Panc1 (cell line): ENCODE data around the gene CAMTA2. TPM values are rescaled to one million over a fixed set of nuclear protein-coding genes. Genes with fewer than 3 reads are reported as not detected.

ENCODE experiments used
- ATAC-seq: fragments of 200-7000 bp; cut with Tn5 transposase; 2 replicates; pipeline ENCODE4 v1.9.1; 2020; ENCODE audit warnings: mild to moderate bottlenecking, moderate library complexity
- BruUV-seq: library from RNA; stranded (reverse); fragments of 400-500 nt; replicated peaks from 2 replicates; lab custom pipeline; 2021; lab: Mats Ljungman, UMichigan
- CTCF ChIA-PET: fragments of 300-600 bp; sonication (Branson Sonifier 250); formaldehyde crosslinking; loops from one replicate; lab custom pipeline; 2022; ENCODE audit warnings: antibody characterized with exemption; lab: Charles Lee
- POLR2A ChIA-PET: fragments of 300-600 bp; sonication (Branson Sonifier 250); formaldehyde crosslinking; loops from one replicate; lab custom pipeline; 2022; ENCODE audit warnings: antibody characterized with exemption; lab: Charles Lee
- DNase-seq: peaks from one replicate; pipeline ENCODE4 v3.0.0-alpha.2; 2010; ENCODE audit warnings: low read depth, low spot score
- H3K27ac ChIP-seq: 2 replicates; pipeline ENCODE4 v1.5.1; 2011; ENCODE audit warnings: mild to moderate bottlenecking, low read length, inconsistent platforms
- H3K27me3 ChIP-seq: fragments of 200-500 bp; sonication (Bioruptor generic); 2 replicates; pipeline ENCODE4 v1.6.0; 2014; ENCODE audit warnings: low read length, inconsistent platforms; ENCODE audit not compliant: control insufficient read depth, insufficient read depth
- H3K36me3 ChIP-seq: fragments of 200-500 bp; sonication (Bioruptor generic); 2 replicates; pipeline ENCODE4 v1.5.1; 2014; ENCODE audit warnings: inconsistent platforms, mild to moderate bottlenecking, low read length, moderate library complexity; ENCODE audit not compliant: control insufficient read depth, insufficient read depth
- H3K4me1 ChIP-seq: 2 replicates; pipeline ENCODE4 v1.5.1; 2011; ENCODE audit warnings: inconsistent platforms, mild to moderate bottlenecking, low read length, moderate library complexity; ENCODE audit not compliant: control insufficient read depth, insufficient read depth
- H3K4me3 ChIP-seq, 2 experiments: 2 replicates each; pipeline ENCODE4 v1.5.1; 2011 to 2012; ENCODE audit warnings: low read depth in 2 of 2, low read length in 2 of 2, mild to moderate bottlenecking in 2 of 2, inconsistent platforms in 1 of 2, moderate library complexity in 1 of 2
- H3K9me3 ChIP-seq: fragments of 200-500 bp; sonication (Bioruptor generic); 2 replicates; pipeline ENCODE4 v1.5.1; 2014; ENCODE audit warnings: low read depth, mild to moderate bottlenecking, inconsistent platforms, low read length, moderate library complexity; ENCODE audit not compliant: control insufficient read depth, insufficient read depth
- POLR2AphosphoS5 ChIP-seq: IDR thresholded peaks from 2 replicates; pipeline ENCODE4 v1.6.1; 2012; ENCODE audit warnings: mild to moderate bottlenecking, low read depth, low read length, moderate library complexity
- SIN3A ChIP-seq: IDR thresholded peaks from 2 replicates; pipeline ENCODE4 v1.6.1; 2012; ENCODE audit warnings: low read depth, mild to moderate bottlenecking, low read length, moderate library complexity, borderline replicate concordance; ENCODE audit not compliant: insufficient read depth
- TCF7L2 ChIP-seq: IDR thresholded peaks from 2 replicates; pipeline ENCODE4 v1.6.1; 2011; ENCODE audit warnings: mild to moderate bottlenecking, low read depth, low read length, inconsistent platforms
- in situ Hi-C: cut with HindIII; loops from 2 replicates; pipeline ENCODE4 v1.10.0; 2016; ENCODE audit warnings: low sequenced_read_pairs, low pct_unique_long_range_greater_than_20kb
- intact Hi-C: fragments of 100-400 bp; cut with micrococcal nuclease; formaldehyde crosslinking; loops from one replicate; pipeline ENCODE4 v1.10.0; 2022; ENCODE audit not compliant: unreplicated experiment
- total RNA-seq: library from RNA; stranded (reverse); gene quantifications from one replicate; pipeline ENCODE4 v1.2.1, GENCODE V29; 2021; ENCODE audit not compliant: unreplicated experiment
- TF ChIP-seq, protein P1 (sequence below): fragments of 450-650 bp; IDR thresholded peaks from 2 replicates; pipeline ENCODE4 v1.5.1; 2017; ENCODE audit warnings: mild to moderate bottlenecking
- TF ChIP-seq, protein P2 (sequence below), 2 experiments: IDR thresholded peaks; 2 replicates each; pipeline ENCODE4 v1.6.1; 2011 to 2012; ENCODE audit warnings: low read depth in 2 of 2, control low read depth in 1 of 2, low read length in 1 of 2, mild to moderate bottlenecking in 1 of 2, moderate library complexity in 1 of 2; ENCODE audit not compliant: insufficient read depth in 1 of 2

Gene CAMTA2
- total RNA-seq, 1 experiment from 2014 or later = 22.7 TPM

DNA sequence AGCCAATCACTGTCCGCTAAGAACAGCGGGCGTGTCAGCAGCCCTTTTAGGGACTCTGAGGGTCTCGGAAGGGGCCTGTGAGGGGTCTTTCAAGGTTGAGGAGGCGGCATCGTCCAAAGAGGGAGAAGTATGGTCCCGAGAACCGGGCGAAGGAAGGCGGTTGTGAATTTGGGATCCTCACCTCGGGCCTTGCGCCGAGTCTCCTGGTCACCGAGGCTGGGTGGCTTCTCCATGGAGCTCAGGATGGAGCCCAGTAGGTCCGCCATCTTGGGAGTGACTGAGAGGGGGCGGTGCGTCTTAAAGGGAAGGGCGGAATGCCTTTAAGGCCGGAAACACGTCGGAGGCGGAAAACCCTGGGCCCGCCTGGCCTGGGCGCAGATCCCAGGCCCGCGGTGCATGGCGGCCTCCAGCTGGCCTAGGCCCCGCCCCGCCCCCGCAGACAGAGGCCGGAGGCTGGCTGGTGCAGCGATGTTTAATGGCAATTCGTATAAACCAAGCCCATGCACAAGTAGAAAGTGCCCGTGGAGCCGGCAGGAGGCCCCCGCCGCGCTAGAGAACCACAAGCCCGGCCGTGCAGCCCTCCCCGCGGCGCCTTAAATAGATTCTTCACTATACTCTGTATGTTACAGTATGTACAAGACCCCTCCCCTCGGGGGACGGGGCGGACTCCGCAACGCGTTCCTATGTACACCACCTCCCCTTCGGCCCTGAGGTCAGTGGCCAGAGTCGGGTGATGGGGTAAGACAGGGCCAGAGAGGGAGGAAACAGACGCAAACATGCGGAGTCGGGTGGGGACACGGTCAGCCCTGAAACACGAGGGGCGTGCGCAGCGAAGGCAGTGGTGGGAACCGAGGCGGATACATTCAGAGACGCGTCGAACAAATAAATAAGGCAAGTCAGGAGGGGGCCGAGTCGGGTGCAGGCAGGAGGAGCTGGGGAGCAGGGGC lies 19.7 kb downstream of the CAMTA2 start, which contains the start of gene SPAG7:
TSS of gene SPAG7 (minus strand) at position 279 of the 947 bp plus-strand sequence. CDS start at position 266, 13 bp downstream.
- CTCF ChIA-PET = interaction anchor here (0.6 to 1.0 kb wide), 2 partner anchors 22 to 94 kb away, joined by 3 to 4 read pairs; no protein-coding TSS in a partner anchor
- POLR2A ChIA-PET = interaction anchor here (0.6 to 1.4 kb wide), 3 partner anchors 19 to 96 kb away, joined by 3 to 5 read pairs (median 4); partner anchors contain the start of gene PFN1
- intact Hi-C loops = no loop called here
- Histone ChIP-seq H3K27me3 (no peaks in the 10 kb centered on the region), H3K4me3 (peak within 1 kb of the TSS; percentile 66 to 79), H3K9me3 (no peaks in the 10 kb centered on the region), H3K27ac (peak within 1 kb of the TSS; percentile 98), H3K4me1 (peaks cover 15% of the 10 kb centered on the region), H3K36me3 (no peaks in the 10 kb centered on the region)
- TF ChIP-seq, protein P1, sequence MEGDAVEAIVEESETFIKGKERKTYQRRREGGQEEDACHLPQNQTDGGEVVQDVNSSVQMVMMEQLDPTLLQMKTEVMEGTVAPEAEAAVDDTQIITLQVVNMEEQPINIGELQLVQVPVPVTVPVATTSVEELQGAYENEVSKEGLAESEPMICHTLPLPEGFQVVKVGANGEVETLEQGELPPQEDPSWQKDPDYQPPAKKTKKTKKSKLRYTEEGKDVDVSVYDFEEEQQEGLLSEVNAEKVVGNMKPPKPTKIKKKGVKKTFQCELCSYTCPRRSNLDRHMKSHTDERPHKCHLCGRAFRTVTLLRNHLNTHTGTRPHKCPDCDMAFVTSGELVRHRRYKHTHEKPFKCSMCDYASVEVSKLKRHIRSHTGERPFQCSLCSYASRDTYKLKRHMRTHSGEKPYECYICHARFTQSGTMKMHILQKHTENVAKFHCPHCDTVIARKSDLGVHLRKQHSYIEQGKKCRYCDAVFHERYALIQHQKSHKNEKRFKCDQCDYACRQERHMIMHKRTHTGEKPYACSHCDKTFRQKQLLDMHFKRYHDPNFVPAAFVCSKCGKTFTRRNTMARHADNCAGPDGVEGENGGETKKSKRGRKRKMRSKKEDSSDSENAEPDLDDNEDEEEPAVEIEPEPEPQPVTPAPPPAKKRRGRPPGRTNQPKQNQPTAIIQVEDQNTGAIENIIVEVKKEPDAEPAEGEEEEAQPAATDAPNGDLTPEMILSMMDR = no peak
- no peak for TF ChIP-seq TCF7L2
- TF ChIP-seq SIN3A = no peak
- TF ChIP-seq, protein P2, sequence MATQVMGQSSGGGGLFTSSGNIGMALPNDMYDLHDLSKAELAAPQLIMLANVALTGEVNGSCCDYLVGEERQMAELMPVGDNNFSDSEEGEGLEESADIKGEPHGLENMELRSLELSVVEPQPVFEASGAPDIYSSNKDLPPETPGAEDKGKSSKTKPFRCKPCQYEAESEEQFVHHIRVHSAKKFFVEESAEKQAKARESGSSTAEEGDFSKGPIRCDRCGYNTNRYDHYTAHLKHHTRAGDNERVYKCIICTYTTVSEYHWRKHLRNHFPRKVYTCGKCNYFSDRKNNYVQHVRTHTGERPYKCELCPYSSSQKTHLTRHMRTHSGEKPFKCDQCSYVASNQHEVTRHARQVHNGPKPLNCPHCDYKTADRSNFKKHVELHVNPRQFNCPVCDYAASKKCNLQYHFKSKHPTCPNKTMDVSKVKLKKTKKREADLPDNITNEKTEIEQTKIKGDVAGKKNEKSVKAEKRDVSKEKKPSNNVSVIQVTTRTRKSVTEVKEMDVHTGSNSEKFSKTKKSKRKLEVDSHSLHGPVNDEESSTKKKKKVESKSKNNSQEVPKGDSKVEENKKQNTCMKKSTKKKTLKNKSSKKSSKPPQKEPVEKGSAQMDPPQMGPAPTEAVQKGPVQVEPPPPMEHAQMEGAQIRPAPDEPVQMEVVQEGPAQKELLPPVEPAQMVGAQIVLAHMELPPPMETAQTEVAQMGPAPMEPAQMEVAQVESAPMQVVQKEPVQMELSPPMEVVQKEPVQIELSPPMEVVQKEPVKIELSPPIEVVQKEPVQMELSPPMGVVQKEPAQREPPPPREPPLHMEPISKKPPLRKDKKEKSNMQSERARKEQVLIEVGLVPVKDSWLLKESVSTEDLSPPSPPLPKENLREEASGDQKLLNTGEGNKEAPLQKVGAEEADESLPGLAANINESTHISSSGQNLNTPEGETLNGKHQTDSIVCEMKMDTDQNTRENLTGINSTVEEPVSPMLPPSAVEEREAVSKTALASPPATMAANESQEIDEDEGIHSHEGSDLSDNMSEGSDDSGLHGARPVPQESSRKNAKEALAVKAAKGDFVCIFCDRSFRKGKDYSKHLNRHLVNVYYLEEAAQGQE (IDR thresholded peaks at IDR 0.05; ENCODE audit: insufficient read depth in 1 of 2, low read depth in 2 of 2, low read length in 1 of 2) = no peak
- TF ChIP-seq POLR2AphosphoS5 = peak; percentile 55; the same call in 1 of the 2 replicates
- ATAC-seq (peak; percentile 85), DNase-seq (peak; percentile 84)
- in situ Hi-C loops = no loop called here
- TSS peak; percentile 87 for BruUV-seq

DNA sequence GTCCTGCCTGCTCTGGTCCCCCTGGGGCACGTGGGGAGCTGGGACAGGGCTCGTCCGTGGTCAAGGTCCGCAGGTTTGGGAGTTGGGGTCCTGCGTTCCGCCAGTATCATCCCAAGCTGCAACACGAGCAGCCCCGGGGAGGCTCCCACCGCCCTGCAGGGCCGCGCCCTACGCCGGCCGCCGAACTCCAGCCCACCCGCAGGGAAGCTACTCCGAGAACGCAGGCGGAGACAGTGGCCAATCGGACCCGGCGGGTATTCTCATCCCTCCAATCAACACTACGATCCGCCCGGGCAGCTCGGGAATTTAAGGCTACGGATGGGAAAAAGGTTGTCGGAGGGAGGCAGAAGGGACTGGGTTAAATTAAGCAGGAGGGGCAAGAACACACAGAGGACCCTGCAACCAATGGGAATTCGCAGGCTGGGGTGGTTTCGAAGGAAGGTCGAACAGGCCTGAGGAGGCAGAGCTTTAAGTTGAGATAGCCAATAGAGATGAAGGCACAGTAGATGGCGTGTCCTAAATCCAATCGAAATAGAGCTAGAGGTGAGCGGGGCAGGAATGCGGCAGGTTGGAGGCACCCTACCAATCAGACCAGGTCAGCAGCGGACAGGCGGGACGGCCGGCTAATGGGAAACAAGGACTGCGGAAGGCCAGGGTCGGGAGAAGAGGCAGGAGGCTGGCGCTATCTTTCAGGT lies 20.5 kb downstream of the CAMTA2 start:
- BruUV-seq = no TSS peak
- CTCF ChIA-PET = interaction anchor here (0.6 to 1.0 kb wide), 2 partner anchors 21 to 95 kb away, joined by 3 to 4 read pairs; no protein-coding TSS in a partner anchor
- Histone ChIP-seq H3K27me3 (no peaks in the 10 kb centered on the region), H3K9me3 (no peaks in the 10 kb centered on the region), H3K4me1 (peaks cover 15% of the 10 kb centered on the region), H3K4me3 (peak overlapping the region; percentile 66 to 79), H3K27ac (peak overlapping the region; percentile 98), H3K36me3 (no peaks in the 10 kb centered on the region)
- intact Hi-C loops (no loop called here), in situ Hi-C loops (no loop called here)
- TF ChIP-seq, protein P2 (IDR thresholded peaks at IDR 0.05; ENCODE audit: insufficient read depth in 1 of 2, low read depth in 2 of 2, low read length in 1 of 2) = no peak
- TF ChIP-seq POLR2AphosphoS5 = no peak
- TF ChIP-seq SIN3A = no peak
- TF ChIP-seq, protein P1 = no peak
- TF ChIP-seq TCF7L2 = no peak
- peak; percentile 98 for DNase-seq
- POLR2A ChIA-PET = interaction anchor here (0.6 to 1.4 kb wide), 3 partner anchors 18 to 97 kb away, joined by 3 to 5 read pairs (median 4); partner anchors contain the start of gene PFN1
- peak; percentile 92 for ATAC-seq
